Body of pancreas (tissue), 4 donors: ENCODE results near the gene CAMK1D. TPM values are rescaled to one million over a fixed set of nuclear protein-coding genes. Genes with fewer than 3 reads are reported as not detected.

Experiments used
- ATAC-seq: fragments of 150-250 bp; one replicate; pipeline ENCODE4 v1.9.1; 2016
- DNase-seq, 4 donors: peaks; one replicate each; pipeline ENCODE4 v3.0.0-alpha.2; 2019
- H3K27ac ChIP-seq, 4 donors: fragments of 200-600 bp; sonication (generic); 1 replicate in 3 of 4; 2 replicates in 1 of 4; pipeline versions ENCODE4 v1.5.1 to v1.6.1; 2016 to 2019; ENCODE audit warnings: mild to moderate bottlenecking in 1 of 4, mixed read lengths in 1 of 4, moderate library complexity in 1 of 4
- H3K27me3 ChIP-seq, 2 donors: fragments of 200-600 bp; sonication (generic); one replicate each; pipeline ENCODE4 v1.6.0; 2016; ENCODE audit warnings: mild to moderate bottlenecking in 1 of 2
- H3K36me3 ChIP-seq, 2 donors: fragments of 200-600 bp; sonication (generic); replicated peaks in 1 of 2; 2 replicates each; pipeline ENCODE4 v1.5.1; 2016; ENCODE audit warnings: low read depth in 2 of 2; ENCODE audit not compliant: insufficient read depth in 1 of 2
- H3K4me1 ChIP-seq: fragments of 200-600 bp; sonication (generic); one replicate; pipeline ENCODE4 v1.6.0; 2016
- H3K4me3 ChIP-seq, 2 donors: fragments of 200-600 bp; sonication (generic); 1 replicate in 1 of 2; 2 replicates in 1 of 2; pipeline ENCODE4 v1.5.1; 2016 to 2019
- H3K9me3 ChIP-seq, 3 donors: fragments of 200-600 bp; sonication (generic); 1 replicate in 2 of 3; 2 replicates in 1 of 3; pipeline ENCODE4 v1.5.1; 2016
- POLR2A ChIP-seq, 3 donors: fragments of 450-650 bp; IDR thresholded peaks; one replicate each; pipeline ENCODE4 v1.6.1; 2016; ENCODE audit warnings: antibody characterized with exemption in 3 of 3, mild to moderate bottlenecking in 2 of 3
- whole genome bisulfite sequencing, 2 donors: methylation state at CpG; one replicate each; pipeline ENCODE4 v1.1.5; 2017; 5-methylcytosine and 5-hydroxymethylcytosine counted together
- intact Hi-C: fragments of 100-400 bp; cut with DNase I; formaldehyde crosslinking; loops from one replicate; pipeline ENCODE4 v1.15.1; 2023
- total RNA-seq, 2 donors: library from RNA; depleted of rRNA; stranded (reverse); fragments of >200 nt; gene quantifications; one replicate each; pipeline ENCODE4 v1.1.0, GENCODE V29; 2016
- TF ChIP-seq, protein P1 (sequence below), 7 experiments: fragments of 450-650 bp in 4 of 7; fragments of 200-600 bp in 3 of 7; sonication (generic) in 3 of 7; IDR thresholded peaks; one replicate each; pipeline ENCODE4 v1.5.1; 2016 to 2019; ENCODE audit warnings: antibody characterized with exemption in 7 of 7

Gene CAMK1D
- total RNA-seq, 2 donors from 2014 or later, result 12.5 to 14.2 TPM

DNA sequence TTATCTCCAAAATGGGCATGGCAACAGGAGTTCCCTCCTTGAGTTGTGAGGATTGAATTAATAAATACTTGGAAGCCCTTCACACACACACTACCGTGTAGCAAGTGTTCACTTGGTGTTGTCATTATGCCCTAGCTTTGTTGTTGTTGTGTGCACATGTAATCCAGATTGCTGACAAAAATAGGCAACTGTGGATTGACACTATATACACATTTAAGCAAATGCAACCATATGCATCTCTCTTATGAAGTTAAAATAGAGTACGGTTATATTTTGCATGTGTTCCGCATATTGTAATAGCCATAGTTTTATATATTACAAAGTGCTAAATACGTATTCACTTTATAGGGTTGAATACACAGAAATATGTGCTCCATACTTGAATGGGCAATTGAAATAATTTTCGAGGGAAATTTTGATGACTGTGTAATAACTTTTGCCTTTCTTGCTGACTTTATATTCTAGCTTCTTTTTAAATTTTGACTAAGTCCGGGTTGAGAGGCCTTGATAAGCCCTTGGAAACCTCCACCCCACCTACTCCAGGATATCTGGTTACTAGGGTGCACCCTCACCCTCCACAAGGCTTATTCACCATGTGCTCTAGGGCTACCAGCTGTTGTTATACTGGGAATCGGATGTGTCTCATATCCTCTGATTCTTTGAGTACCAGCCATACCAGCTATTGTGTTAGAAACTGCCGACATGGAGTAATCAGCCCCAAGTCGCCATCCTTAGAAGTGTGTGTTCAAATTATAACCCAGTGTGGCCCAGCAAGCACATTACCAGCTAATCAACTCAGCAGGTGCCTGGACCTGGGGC lies 265.0 kb downstream of the CAMK1D start:
- WGBS, 2 donors, result 83 to 89% methylated on average over 9 of the region's 9 CpGs
- no peak overlapping the region for H3K27ac ChIP-seq
- H3K27me3 ChIP-seq, result no peaks in the 10 kb centered on the region
- H3K9me3 ChIP-seq, result no peaks in the 10 kb centered on the region
- DNase-seq (no peak), ATAC-seq (no peak)
- TF ChIP-seq POLR2A (IDR thresholded peaks at IDR 0.05), result no peak
- TF ChIP-seq, protein P1, sequence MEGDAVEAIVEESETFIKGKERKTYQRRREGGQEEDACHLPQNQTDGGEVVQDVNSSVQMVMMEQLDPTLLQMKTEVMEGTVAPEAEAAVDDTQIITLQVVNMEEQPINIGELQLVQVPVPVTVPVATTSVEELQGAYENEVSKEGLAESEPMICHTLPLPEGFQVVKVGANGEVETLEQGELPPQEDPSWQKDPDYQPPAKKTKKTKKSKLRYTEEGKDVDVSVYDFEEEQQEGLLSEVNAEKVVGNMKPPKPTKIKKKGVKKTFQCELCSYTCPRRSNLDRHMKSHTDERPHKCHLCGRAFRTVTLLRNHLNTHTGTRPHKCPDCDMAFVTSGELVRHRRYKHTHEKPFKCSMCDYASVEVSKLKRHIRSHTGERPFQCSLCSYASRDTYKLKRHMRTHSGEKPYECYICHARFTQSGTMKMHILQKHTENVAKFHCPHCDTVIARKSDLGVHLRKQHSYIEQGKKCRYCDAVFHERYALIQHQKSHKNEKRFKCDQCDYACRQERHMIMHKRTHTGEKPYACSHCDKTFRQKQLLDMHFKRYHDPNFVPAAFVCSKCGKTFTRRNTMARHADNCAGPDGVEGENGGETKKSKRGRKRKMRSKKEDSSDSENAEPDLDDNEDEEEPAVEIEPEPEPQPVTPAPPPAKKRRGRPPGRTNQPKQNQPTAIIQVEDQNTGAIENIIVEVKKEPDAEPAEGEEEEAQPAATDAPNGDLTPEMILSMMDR (IDR thresholded peaks at IDR 0.05), result no peak
- H3K4me3 ChIP-seq, result no peak overlapping the region
- intact Hi-C loops, result no loop called here
- H3K4me1 ChIP-seq, result peaks cover 14% of the 10 kb centered on the region
- H3K36me3 ChIP-seq, result no peaks in the 10 kb centered on the region

DNA sequence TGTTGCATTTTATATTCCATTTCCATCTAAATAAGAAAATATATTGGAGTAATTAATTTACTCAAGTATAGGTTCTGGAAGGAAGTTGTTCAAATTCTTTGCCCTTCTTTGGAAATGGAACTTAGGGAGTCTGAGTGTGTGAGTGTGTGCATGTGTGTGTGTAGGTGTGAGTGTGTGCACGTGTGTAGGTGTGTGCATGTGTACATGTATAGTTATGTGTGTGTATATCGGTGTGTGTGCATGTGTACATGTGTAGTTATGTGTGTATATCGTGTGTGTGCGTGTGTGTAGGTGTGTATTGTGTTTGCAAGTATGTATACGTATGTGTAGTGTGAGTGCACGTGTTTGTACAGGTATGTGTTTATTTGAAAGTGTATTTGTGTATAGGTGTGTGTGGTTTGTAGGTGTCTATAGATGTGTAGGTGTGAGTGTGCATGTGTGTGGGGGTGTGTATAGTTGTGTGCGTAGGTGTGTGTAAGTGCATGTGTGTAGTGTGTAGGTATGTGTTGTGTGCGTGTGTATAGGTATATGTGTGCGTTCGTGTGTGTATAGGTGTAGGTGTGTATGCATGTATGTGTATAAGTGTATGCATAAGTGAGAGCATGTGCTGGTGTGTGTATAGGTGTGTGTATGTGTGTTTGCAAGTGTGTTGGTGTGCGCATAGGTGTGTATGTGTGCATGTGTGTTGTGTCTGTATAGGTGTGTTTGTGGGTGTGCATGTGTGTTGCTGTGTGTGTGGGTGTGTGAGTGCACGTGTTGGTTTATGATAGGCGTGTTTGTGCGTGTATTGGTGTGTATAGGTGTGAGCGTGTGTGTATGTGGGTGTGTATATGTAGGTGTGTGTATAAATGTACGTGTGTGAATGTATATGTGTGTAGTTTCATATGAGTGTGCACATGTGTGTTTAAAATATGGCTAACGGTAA lies 266.2 kb downstream of the CAMK1D start:
- Histone ChIP-seq H3K4me3 (no peak overlapping the region), H3K9me3 (no peaks in the 10 kb centered on the region), H3K36me3 (no peaks in the 10 kb centered on the region), H3K27me3 (no peaks in the 10 kb centered on the region), H3K4me1 (peaks cover 14% of the 10 kb centered on the region), H3K27ac (no peak overlapping the region)
- DNase-seq (no peak), ATAC-seq (no peak)
- intact Hi-C loops, result no loop called here
- no peak for TF ChIP-seq POLR2A (IDR thresholded peaks at IDR 0.05)
- TF ChIP-seq, protein P1 (IDR thresholded peaks at IDR 0.05), result no peak
- WGBS, 2 donors, result 93 to 94% methylated on average over 17 of the region's 17 CpGs

DNA sequence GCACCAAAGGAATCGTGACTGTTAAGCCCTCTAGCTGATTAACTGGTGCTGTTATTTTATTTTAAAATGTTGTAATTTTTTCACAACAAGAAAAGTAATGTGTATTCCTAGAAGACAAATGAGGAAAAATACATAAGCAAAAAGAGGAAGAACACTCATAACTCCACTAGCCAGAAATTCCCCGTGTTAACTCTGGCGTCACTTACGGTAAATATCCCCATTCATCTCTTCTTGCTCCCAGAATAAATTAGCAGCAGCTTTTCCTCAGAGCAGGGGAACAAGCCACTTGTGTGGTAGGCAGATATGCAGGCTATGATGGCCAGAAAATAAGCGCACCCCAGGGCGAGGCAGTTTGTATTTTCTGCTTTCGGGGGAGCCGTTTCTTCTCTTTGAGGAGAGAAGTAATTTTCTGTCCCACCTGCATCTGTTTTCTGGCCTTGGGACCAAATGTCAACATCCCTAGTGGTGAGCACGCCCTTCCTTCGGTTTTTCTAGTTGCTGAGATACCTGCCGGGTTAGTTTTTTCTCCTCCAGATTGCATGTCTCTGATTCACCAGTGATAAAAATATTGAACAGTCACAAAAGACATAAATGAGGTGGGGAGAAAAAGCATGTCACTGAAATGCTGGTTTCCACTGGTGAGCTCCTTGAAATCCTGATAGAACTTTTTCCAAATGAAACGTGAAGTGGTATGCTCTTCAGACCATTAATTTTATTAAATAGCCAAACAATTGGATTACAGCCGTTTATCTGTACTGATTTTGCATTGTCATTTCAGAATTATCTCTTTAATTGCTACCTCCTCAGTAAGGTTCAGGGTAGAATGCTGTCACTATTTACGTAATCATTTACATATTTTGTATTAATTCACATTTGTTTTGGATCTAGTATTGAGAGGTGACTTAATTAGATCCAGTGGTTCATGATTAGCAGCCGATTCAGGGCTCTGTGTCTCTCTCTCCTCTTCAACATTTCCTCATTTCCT lies 268.1 kb downstream of the CAMK1D start:
- Histone ChIP-seq H3K9me3 (no peaks in the 10 kb centered on the region), H3K27me3 (no peaks in the 10 kb centered on the region), H3K27ac (peak overlapping the region in 1 of 4 donors; percentile 38), H3K36me3 (no peaks in the 10 kb centered on the region), H3K4me1 (peaks cover 14% of the 10 kb centered on the region), H3K4me3 (no peak overlapping the region)
- peak; percentile 30 for ATAC-seq
- 35 to 47% methylated on average over 15 of the region's 15 CpGs for WGBS, 2 donors
- intact Hi-C loops, result no loop called here
- TF ChIP-seq, protein P1 (IDR thresholded peaks at IDR 0.05), result peak in 4 of 7 experiments; percentile 4 to 21 (median 18)
- no peak for TF ChIP-seq POLR2A (IDR thresholded peaks at IDR 0.05)
- DNase-seq, result peak in 1 of 4 donors; percentile 40

DNA sequence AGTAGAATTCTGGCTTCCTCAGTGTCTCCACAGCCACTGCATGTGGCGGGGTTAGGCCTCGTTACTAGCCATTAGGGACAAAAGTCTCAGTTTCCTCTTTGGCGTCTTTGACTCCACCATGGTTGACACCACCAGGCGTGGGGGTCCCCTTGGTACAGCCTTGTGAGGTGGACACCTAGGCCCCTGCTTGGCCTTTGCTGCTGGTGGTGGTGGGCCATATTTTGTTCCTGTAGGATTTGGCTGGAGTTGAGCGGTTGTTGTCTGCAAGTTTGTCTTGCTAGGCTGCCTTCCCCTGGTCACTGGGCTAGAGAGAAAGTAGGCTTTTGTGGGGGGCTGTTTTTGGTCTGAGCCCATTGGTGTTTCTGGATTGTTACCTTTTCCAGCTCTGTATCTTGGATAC lies 272.7 kb downstream of the CAMK1D start:
- Histone ChIP-seq H3K4me3 (no peak overlapping the region), H3K36me3 (no peaks in the 10 kb centered on the region), H3K27me3 (no peaks in the 10 kb centered on the region), H3K4me1 (peaks cover 16% of the 10 kb centered on the region), H3K9me3 (no peaks in the 10 kb centered on the region), H3K27ac (no peak overlapping the region)
- intact Hi-C loops, result no loop called here
- ATAC-seq (no peak), DNase-seq (no peak)
- no peak for TF ChIP-seq POLR2A (IDR thresholded peaks at IDR 0.05)
- TF ChIP-seq, protein P1 (IDR thresholded peaks at IDR 0.05), result no peak
- whole genome bisulfite sequencing, 2 donors, result 83 to 95% methylated on average over 5 of the region's 5 CpGs
